OCI-LY3 (cell line): ENCODE data around the gene SPC24.

ENCODE experiments used
- CTCF ChIP-seq: fragments of 200-600, 300-600 bp; sonication (generic); IDR thresholded peaks from 2 replicates; pipeline ENCODE4 v1.5.1; 2014; ENCODE audit warnings: antibody characterized with exemption, low read length, low read depth
- EZH2phosphoT487 ChIP-seq: fragments of 200-600 bp; shearing (Covaris generic); IDR thresholded peaks from 2 replicates; pipeline ENCODE4 v1.6.1; 2018; ENCODE audit warnings: antibody characterized with exemption, mixed run types, low read depth

GRCh38 chr19:11101057-11101456, 54.5 kb downstream of the SPC24 start:
- TF ChIP-seq CTCF (no peak), EZH2phosphoT487 (no peak)
